H1 (cell line): ENCODE results near the gene EPHA5. TPM values are rescaled to one million over a fixed set of nuclear protein-coding genes. Genes with fewer than 3 reads are reported as not detected.

Experiments used
- CTCF ChIA-PET: fragments of 300-600 bp; sonication (Branson Sonifier 250); formaldehyde crosslinking; loops from one replicate; lab custom pipeline; 2021; ENCODE audit not compliant: partially characterized antibody; lab: Charles Lee
- POLR2A ChIA-PET: fragments of 300-600 bp; sonication (Branson Sonifier 250); formaldehyde crosslinking; loops from one replicate; lab custom pipeline; 2021; ENCODE audit warnings: inconsistent platforms; ENCODE audit not compliant: partially characterized antibody; lab: Charles Lee
- DNase-seq, 2 experiments: peaks; one replicate each; pipeline versions ENCODE4 v3.0.0 to v3.0.0-alpha.2; 2010 to 2022; ENCODE audit warnings: low spot score in 2 of 2, low read depth in 1 of 2, mixed read lengths in 1 of 2
- FAIRE-seq: peaks from 2 replicates; lab custom pipeline; 2011; peaks lifted over from hg19 to GRCh38; lab: Jason Lieb, UNC
- H2AFZ ChIP-seq: 2 replicates; pipeline ENCODE4 v1.8.1; 2012; ENCODE audit warnings: low read length, inconsistent platforms
- H2AK5ac ChIP-seq: 2 replicates; pipeline ENCODE4 v1.6.1; 2013; ENCODE audit warnings: low read depth, low read length
- H2BK120ac ChIP-seq: replicated peaks from 2 replicates; pipeline ENCODE3; 2013; ENCODE audit warnings: low read depth, low read length, inconsistent platforms
- H2BK12ac ChIP-seq: 2 replicates; pipeline ENCODE4 v1.6.1; 2013; ENCODE audit warnings: low read depth, low read length
- H2BK15ac ChIP-seq: 2 replicates; pipeline ENCODE4 v1.6.1; 2013; ENCODE audit warnings: low read length
- H2BK20ac ChIP-seq: 2 replicates; pipeline ENCODE4 v1.6.1; 2013; ENCODE audit warnings: low read length
- H2BK5ac ChIP-seq: 2 replicates; pipeline ENCODE4 v1.6.1; 2013; ENCODE audit warnings: low read depth, low read length
- H3K14ac ChIP-seq: 2 replicates; pipeline ENCODE4 v1.6.1; 2013; ENCODE audit warnings: inconsistent platforms; ENCODE audit not compliant: insufficient read length
- H3K18ac ChIP-seq: 2 replicates; pipeline ENCODE4 v1.6.1; 2013; ENCODE audit warnings: low read length; ENCODE audit errors: extremely low read depth
- H3K23ac ChIP-seq: 2 replicates; pipeline ENCODE4 v1.6.1; 2013; ENCODE audit warnings: inconsistent platforms; ENCODE audit not compliant: insufficient read length
- H3K23me2 ChIP-seq: 2 replicates; pipeline ENCODE4 v1.6.1; 2013; ENCODE audit warnings: low read depth, low read length
- H3K27ac ChIP-seq: 2 replicates; pipeline ENCODE4 v1.6.1; 2011; ENCODE audit warnings: low read depth, low read length, inconsistent platforms
- H3K27me3 ChIP-seq, 4 experiments: replicated peaks in 1 of 4; 1 replicate in 1 of 4; 2 replicates in 3 of 4; pipeline versions ENCODE4 v1.6.1 to v1.8.1; 2011 to 2013; ENCODE audit warnings: low read length in 3 of 4, mild to moderate bottlenecking in 3 of 4, inconsistent platforms in 2 of 4, mixed read lengths in 2 of 4, moderate library complexity in 1 of 4; ENCODE audit not compliant: control insufficient read depth in 3 of 4, insufficient read depth in 3 of 4; ENCODE audit errors: extremely low read depth in 1 of 4
- H3K36me3 ChIP-seq, 4 experiments: 2 replicates each; pipeline versions ENCODE4 v1.6.1 to v1.8.1; 2011 to 2013; ENCODE audit warnings: mild to moderate bottlenecking in 4 of 4, low read length in 3 of 4, moderate library complexity in 2 of 4, control low read depth in 1 of 4, inconsistent platforms in 1 of 4; ENCODE audit not compliant: insufficient read depth in 4 of 4, control insufficient read depth in 2 of 4
- H3K4ac ChIP-seq: replicated peaks from 2 replicates; pipeline ENCODE3; 2013; ENCODE audit warnings: low read length, low read depth, mixed read lengths, inconsistent platforms; ENCODE audit not compliant: insufficient read length
- H3K4me1 ChIP-seq, 4 experiments: replicated peaks in 1 of 4; 1 replicate in 1 of 4; 2 replicates in 3 of 4; pipeline versions ENCODE4 v1.6.1 to v1.8.1; 2011 to 2013; ENCODE audit warnings: low read length in 3 of 4, inconsistent platforms in 2 of 4, mixed read lengths in 1 of 4; ENCODE audit not compliant: insufficient read depth in 4 of 4, control insufficient read depth in 3 of 4
- H3K4me2 ChIP-seq, 2 experiments: 2 replicates each; pipeline versions ENCODE4 v1.6.1 to v1.8.1; 2011 to 2013; ENCODE audit warnings: low read depth in 2 of 2, low read length in 2 of 2, control low read depth in 1 of 2, inconsistent platforms in 1 of 2, mild to moderate bottlenecking in 1 of 2; ENCODE audit not compliant: insufficient read depth in 1 of 2
- H3K4me3 ChIP-seq, 4 experiments: fragments of 200-600, 300-600 bp in 1 of 4; sonication (generic), shearing (Covaris generic), sonication (Bioruptor Twin) in 1 of 4; 2 replicates each; pipeline versions ENCODE4 v1.5.1 to v1.8.1; 2011 to 2016; ENCODE audit warnings: low read length in 4 of 4, low read depth in 3 of 4, control low read depth in 2 of 4, inconsistent platforms in 2 of 4, mild to moderate bottlenecking in 2 of 4, mixed read lengths in 1 of 4, moderate library complexity in 1 of 4; ENCODE audit not compliant: insufficient read depth in 2 of 4; ENCODE audit errors: extremely low read depth in 1 of 4
- H3K56ac ChIP-seq: replicated peaks from 2 replicates; pipeline ENCODE3; 2013; ENCODE audit warnings: low read depth, mild to moderate bottlenecking, mixed read lengths, low read length, inconsistent platforms; ENCODE audit not compliant: insufficient read length
- H3K79me1 ChIP-seq: 2 replicates; pipeline ENCODE4 v1.6.1; 2013; ENCODE audit warnings: low read depth, low read length, control low read depth
- H3K79me2 ChIP-seq, 2 experiments: 2 replicates each; pipeline versions ENCODE4 v1.6.1 to v1.8.1; 2012 to 2013; ENCODE audit warnings: low read length in 2 of 2, mild to moderate bottlenecking in 2 of 2, inconsistent platforms in 1 of 2; ENCODE audit not compliant: insufficient read depth in 2 of 2, control insufficient read depth in 1 of 2
- H3K9ac ChIP-seq, 4 experiments: replicated peaks in 1 of 4; 1 replicate in 1 of 4; 2 replicates in 3 of 4; pipeline versions ENCODE4 v1.6.1 to v1.8.1; 2011 to 2013; ENCODE audit warnings: low read depth in 3 of 4, low read length in 3 of 4, control low read depth in 2 of 4, mild to moderate bottlenecking in 2 of 4, moderate library complexity in 2 of 4, inconsistent platforms in 1 of 4; ENCODE audit errors: extremely low read depth in 1 of 4
- H3K9me3 ChIP-seq, 2 experiments: 2 replicates each; pipeline versions ENCODE4 v1.6.1 to v1.8.1; 2012 to 2013; ENCODE audit warnings: mild to moderate bottlenecking in 2 of 2, moderate library complexity in 2 of 2, control low read depth in 1 of 2, inconsistent platforms in 1 of 2, low read depth in 1 of 2, low read length in 1 of 2, mixed read lengths in 1 of 2; ENCODE audit not compliant: insufficient read depth in 2 of 2
- H4K20me1 ChIP-seq, 2 experiments: replicated peaks in 1 of 2; 2 replicates each; pipeline versions ENCODE3 to v1.8.1; 2011 to 2013; ENCODE audit warnings: inconsistent platforms in 2 of 2, low read length in 2 of 2, mild to moderate bottlenecking in 1 of 2; ENCODE audit not compliant: insufficient read depth in 2 of 2, control insufficient read depth in 1 of 2
- H4K5ac ChIP-seq: 2 replicates; pipeline ENCODE4 v1.6.1; 2013; ENCODE audit warnings: low read length, low read depth, mixed read lengths, inconsistent platforms; ENCODE audit not compliant: insufficient read length
- H4K8ac ChIP-seq: 2 replicates; pipeline ENCODE4 v1.8.0; 2013; ENCODE audit warnings: mild to moderate bottlenecking, moderate library complexity, low read length, inconsistent platforms; ENCODE audit not compliant: insufficient read depth; ENCODE audit errors: extremely low read depth
- H4K91ac ChIP-seq: replicated peaks from 2 replicates; pipeline ENCODE3; 2013; ENCODE audit warnings: low read length, mixed read lengths, inconsistent platforms; ENCODE audit not compliant: insufficient read length
- CBX8 ChIP-seq: fragments of 300-800, 300-1000 bp; sonication (generic); IDR thresholded peaks from 2 replicates; pipeline ENCODE4 v1.7.1; 2016; ENCODE audit warnings: low read depth, low read length, borderline replicate concordance
- EP300 ChIP-seq, 2 experiments: IDR thresholded peaks; 1 replicate in 1 of 2; 2 replicates in 1 of 2; pipeline ENCODE4 v1.6.1; 2011 to 2012; ENCODE audit warnings: low read depth in 2 of 2, low read length in 2 of 2, mild to moderate bottlenecking in 2 of 2, borderline replicate concordance in 1 of 2, inconsistent platforms in 1 of 2, moderate library complexity in 1 of 2
- EZH2 ChIP-seq: fragments of 200-600 bp; sonication (generic); IDR thresholded peaks from 2 replicates; pipeline ENCODE4 v1.7.1; 2012; ENCODE audit warnings: low read depth, mild to moderate bottlenecking, moderate library complexity, low read length, inconsistent platforms; ENCODE audit not compliant: severe bottlenecking
- POLR2AphosphoS5 ChIP-seq: IDR thresholded peaks from 2 replicates; pipeline ENCODE4 v1.6.1; 2011; ENCODE audit warnings: low read depth, low read length
- POU5F1 ChIP-seq: IDR thresholded peaks from 2 replicates; pipeline ENCODE4 v1.6.1; 2011; ENCODE audit warnings: low read depth, mild to moderate bottlenecking, low read length, moderate library complexity
- RNF2 ChIP-seq: fragments of 200-900, 300-1000 bp; sonication (generic); IDR thresholded peaks from 2 replicates; pipeline ENCODE4 v1.7.1; 2016; ENCODE audit warnings: borderline replicate concordance, low read depth, mild to moderate bottlenecking, antibody characterized with exemption, low read length; ENCODE audit not compliant: poor library complexity, severe bottlenecking; ENCODE audit errors: missing control alignments
- RXRA ChIP-seq: IDR thresholded peaks from 2 replicates; pipeline ENCODE4 v1.6.1; 2011; ENCODE audit warnings: low read depth, mild to moderate bottlenecking, low read length, moderate library complexity; ENCODE audit not compliant: insufficient read depth
- SIRT6 ChIP-seq: IDR thresholded peaks from one replicate; pipeline ENCODE4 v1.7.1; 2012; ENCODE audit warnings: low read length, inconsistent platforms
- ZNF274 ChIP-seq: IDR thresholded peaks from 2 replicates; pipeline ENCODE4 v1.7.0; 2012; ENCODE audit warnings: low read length, borderline replicate concordance; ENCODE audit errors: extremely low read depth
- WGBS, 2 experiments: shearing (Covaris generic) in 1 of 2; methylation state at CpG; one replicate each; pipeline versions ENCODE4 v1.1.6 to v1.1.7; 2013 to 2015; ENCODE audit warnings: low lambda C conversion rate in 2 of 2, mixed read lengths in 2 of 2, inconsistent platforms in 1 of 2, low coverage in 1 of 2, missing lambda C conversion rate in 1 of 2; ENCODE audit not compliant: insufficient replicate concordance in 2 of 2, insufficient coverage in 1 of 2, insufficient read length in 1 of 2; ENCODE audit errors: extremely low coverage in 1 of 2, missing lambda C conversion rate in 1 of 2; 5-methylcytosine and 5-hydroxymethylcytosine counted together
- polyA plus RNA-seq, 7 experiments: library from polyadenylated mRNA; depleted of rRNA in 3 of 7; stranded (reverse) in 5 of 7; unstranded in 2 of 7; fragments of >200 nt in 5 of 7; fragments of 200-250 nt in 2 of 7; gene quantifications; 1 replicate in 5 of 7; 2 replicates in 1 of 7; 4 replicates in 1 of 7; pipeline versions ENCODE4 v1.2.1 to v1.2.3, GENCODE V29; 2011 to 2013; ENCODE audit warnings: missing spikeins in 2 of 7, mixed read lengths in 2 of 7
- total RNA-seq: library from RNA; stranded (reverse); fragmentation: NEBNext Ultra II Directional; extraction: Animal tissue kit (Norgen Biotek cat#: 25700); gene quantifications from 2 replicates; pipeline ENCODE4 v1.2.1, GENCODE V29; 2021
- TF ChIP-seq, protein P1 (sequence below): IDR thresholded peaks from 2 replicates; pipeline ENCODE4 v1.6.1; 2012; ENCODE audit warnings: low read length, inconsistent platforms
- TF ChIP-seq, protein P2 (sequence below): IDR thresholded peaks from 2 replicates; pipeline ENCODE4 v1.6.1; 2011; ENCODE audit warnings: low read length, improper control_type of control experiment

Gene EPHA5
- total and polyA plus RNA-seq, 2 of the 8 experiments (the other 6 are each of a cell fraction or from before 2014, with no cell fraction given) = 0.03 to 0.11 TPM

DNA sequence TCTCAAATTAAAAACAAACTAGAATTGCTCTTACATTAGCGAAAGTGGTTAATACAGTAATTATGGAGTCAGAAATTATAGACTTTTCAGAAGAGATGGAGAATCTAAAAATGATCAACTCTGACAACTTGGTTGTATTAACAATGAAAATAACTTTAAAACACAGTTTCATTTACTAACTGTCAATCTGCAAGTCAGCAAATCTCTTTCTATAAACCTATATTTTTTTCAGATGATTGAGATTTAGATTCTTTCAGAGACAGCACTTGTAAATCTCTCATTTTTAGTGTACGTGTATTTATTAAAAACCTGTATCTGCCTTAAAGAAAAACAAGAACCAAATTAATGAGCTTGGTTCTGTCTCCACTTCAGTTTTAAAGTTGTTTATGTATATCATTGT, 311.4 kb downstream of the EPHA5 start:
- Histone ChIP-seq H2BK20ac (no peak overlapping the region), H4K20me1 (no peaks in the 10 kb centered on the region), H3K36me3 (no peaks in the 10 kb centered on the region), H3K9ac (no peak overlapping the region), H3K79me1 (no peaks in the 10 kb centered on the region), H2BK15ac (no peak overlapping the region), H3K14ac (no peak overlapping the region), H4K8ac (no peak overlapping the region), H2BK120ac (no peak overlapping the region), H3K23ac (no peak overlapping the region), H2BK5ac (no peak overlapping the region), H2AK5ac (no peak overlapping the region), H4K91ac (no peak overlapping the region), H3K4me3 (no peak overlapping the region), H3K27ac (no peak overlapping the region), H3K4me1 (no peaks in the 10 kb centered on the region), H3K79me2 (no peaks in the 10 kb centered on the region), H3K9me3 (no peaks in the 10 kb centered on the region), H2BK12ac (no peak overlapping the region), H3K4me2 (no peak overlapping the region), H4K5ac (no peak overlapping the region), H3K27me3 (no peaks in the 10 kb centered on the region), H3K4ac (no peak overlapping the region), H3K18ac (no peak overlapping the region), H2AFZ (no peak overlapping the region), H3K23me2 (no peaks in the 10 kb centered on the region), H3K56ac (no peak overlapping the region)
- 96% methylated on average over 2 of the region's 2 CpGs; no CpG with 5 or more reads in 1 of the 2 experiments for WGBS, 2 experiments
- DNase-seq (no peak), FAIRE-seq (no peak)
- ChIA-PET CTCF (interaction anchor here (0.9 kb wide), 1 partner anchor 19 kb away, joined by 3 read pairs; no protein-coding TSS in a partner anchor), POLR2A (no interaction called here)
- no peak for TF ChIP-seq POLR2AphosphoS5
- TF ChIP-seq, protein P1, sequence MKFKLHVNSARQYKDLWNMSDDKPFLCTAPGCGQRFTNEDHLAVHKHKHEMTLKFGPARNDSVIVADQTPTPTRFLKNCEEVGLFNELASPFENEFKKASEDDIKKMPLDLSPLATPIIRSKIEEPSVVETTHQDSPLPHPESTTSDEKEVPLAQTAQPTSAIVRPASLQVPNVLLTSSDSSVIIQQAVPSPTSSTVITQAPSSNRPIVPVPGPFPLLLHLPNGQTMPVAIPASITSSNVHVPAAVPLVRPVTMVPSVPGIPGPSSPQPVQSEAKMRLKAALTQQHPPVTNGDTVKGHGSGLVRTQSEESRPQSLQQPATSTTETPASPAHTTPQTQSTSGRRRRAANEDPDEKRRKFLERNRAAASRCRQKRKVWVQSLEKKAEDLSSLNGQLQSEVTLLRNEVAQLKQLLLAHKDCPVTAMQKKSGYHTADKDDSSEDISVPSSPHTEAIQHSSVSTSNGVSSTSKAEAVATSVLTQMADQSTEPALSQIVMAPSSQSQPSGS = no peak
- no peak for TF ChIP-seq CBX8
- TF ChIP-seq, protein P2, sequence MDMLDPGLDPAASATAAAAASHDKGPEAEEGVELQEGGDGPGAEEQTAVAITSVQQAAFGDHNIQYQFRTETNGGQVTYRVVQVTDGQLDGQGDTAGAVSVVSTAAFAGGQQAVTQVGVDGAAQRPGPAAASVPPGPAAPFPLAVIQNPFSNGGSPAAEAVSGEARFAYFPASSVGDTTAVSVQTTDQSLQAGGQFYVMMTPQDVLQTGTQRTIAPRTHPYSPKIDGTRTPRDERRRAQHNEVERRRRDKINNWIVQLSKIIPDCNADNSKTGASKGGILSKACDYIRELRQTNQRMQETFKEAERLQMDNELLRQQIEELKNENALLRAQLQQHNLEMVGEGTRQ = no peak
- TF ChIP-seq POU5F1 = no peak
- no peak for TF ChIP-seq EP300 (IDR thresholded peaks at IDR 0.05; ENCODE audit: borderline replicate concordance in 1 of 2, low read depth in 2 of 2, low read length in 2 of 2)
- no peak for TF ChIP-seq EZH2
- no peak for TF ChIP-seq SIRT6
- no peak for TF ChIP-seq RXRA
- no peak for TF ChIP-seq RNF2
- TF ChIP-seq ZNF274 = no peak
